ENCODE data around the gene NXPH2. TPM values are rescaled to one million over a fixed set of nuclear protein-coding genes. Genes with fewer than 3 reads are reported as not detected.

NXPH2 gene
- total RNA-seq, 1 donor = not detected

- Histone ChIP-seq H3K4me1 (ENCODE audit: insufficient read depth, low read length) (no peaks in the 10 kb centered on the region), H3K4me3 (ENCODE audit: low read length) (no peak overlapping the region), H3K9me3 (ENCODE audit: low read depth, low read length) (no peaks in the 10 kb centered on the region), H3K27me3 (ENCODE audit: insufficient read depth, low read length) (no peaks in the 10 kb centered on the region)
Observed at GRCh38 chr2:138727956-138728355, 52.2 kb downstream of the NXPH2 start.

GRCh38 chr2:138726681-138727080 is 53.5 kb downstream of the NXPH2 start:
- no peaks in the 10 kb centered on the region for H3K9me3 ChIP-seq (ENCODE audit: low read depth, low read length)
- no peaks in the 10 kb centered on the region for H3K4me1 ChIP-seq (ENCODE audit: insufficient read depth, low read length)
- H3K27me3 ChIP-seq (ENCODE audit: insufficient read depth, low read length) = no peaks in the 10 kb centered on the region
- H3K4me3 ChIP-seq (ENCODE audit: low read length) = no peak overlapping the region

- H3K27me3 ChIP-seq (ENCODE audit: insufficient read depth, low read length) = no peaks in the 10 kb centered on the region
- H3K4me1 ChIP-seq (ENCODE audit: insufficient read depth, low read length) = no peaks in the 10 kb centered on the region
- H3K4me3 ChIP-seq (ENCODE audit: low read length) = no peak overlapping the region
- H3K9me3 ChIP-seq (ENCODE audit: low read depth, low read length) = no peaks in the 10 kb centered on the region
Observed at GRCh38 chr2:138724729-138725459, 55.3 kb downstream of the NXPH2 start.

GRCh38 chr2:138724327-138724726 is 55.9 kb downstream of the NXPH2 start:
- no peaks in the 10 kb centered on the region for H3K27me3 ChIP-seq (ENCODE audit: insufficient read depth, low read length)
- no peaks in the 10 kb centered on the region for H3K9me3 ChIP-seq (ENCODE audit: low read depth, low read length)
- no peaks in the 10 kb centered on the region for H3K4me1 ChIP-seq (ENCODE audit: insufficient read depth, low read length)
- H3K4me3 ChIP-seq (ENCODE audit: low read length) = no peak overlapping the region

GRCh38 chr2:138723196-138723987 is 56.8 kb downstream of the NXPH2 start:
- Histone ChIP-seq H3K9me3 (ENCODE audit: low read depth, low read length) (no peaks in the 10 kb centered on the region), H3K27me3 (ENCODE audit: insufficient read depth, low read length) (no peaks in the 10 kb centered on the region), H3K4me1 (ENCODE audit: insufficient read depth, low read length) (no peaks in the 10 kb centered on the region), H3K4me3 (ENCODE audit: low read length) (no peak overlapping the region)

- no peak overlapping the region for H3K4me3 ChIP-seq (ENCODE audit: low read length)
- H3K27me3 ChIP-seq (ENCODE audit: insufficient read depth, low read length) = no peaks in the 10 kb centered on the region
- H3K4me1 ChIP-seq (ENCODE audit: insufficient read depth, low read length) = no peaks in the 10 kb centered on the region
- H3K9me3 ChIP-seq (ENCODE audit: low read depth, low read length) = no peaks in the 10 kb centered on the region
Observed at GRCh38 chr2:138722316-138722715, 57.9 kb downstream of the NXPH2 start.

- no peak overlapping the region for H3K4me3 ChIP-seq (ENCODE audit: low read length)
- H3K27me3 ChIP-seq (ENCODE audit: insufficient read depth, low read length) = no peaks in the 10 kb centered on the region
- H3K9me3 ChIP-seq (ENCODE audit: low read depth, low read length) = no peaks in the 10 kb centered on the region
- no peaks in the 10 kb centered on the region for H3K4me1 ChIP-seq (ENCODE audit: insufficient read depth, low read length)
Observed at GRCh38 chr2:138720035-138720838, 60.0 kb downstream of the NXPH2 start.

- H3K4me1 ChIP-seq (ENCODE audit: insufficient read depth, low read length) = no peaks in the 10 kb centered on the region
- H3K27me3 ChIP-seq (ENCODE audit: insufficient read depth, low read length) = no peaks in the 10 kb centered on the region
- no peak overlapping the region for H3K4me3 ChIP-seq (ENCODE audit: low read length)
- no peaks in the 10 kb centered on the region for H3K9me3 ChIP-seq (ENCODE audit: low read depth, low read length)
Observed at GRCh38 chr2:138718405-138718804, 61.8 kb downstream of the NXPH2 start.

- no peaks in the 10 kb centered on the region for H3K9me3 ChIP-seq (ENCODE audit: low read depth, low read length)
- H3K4me1 ChIP-seq (ENCODE audit: insufficient read depth, low read length) = no peaks in the 10 kb centered on the region
- no peaks in the 10 kb centered on the region for H3K27me3 ChIP-seq (ENCODE audit: insufficient read depth, low read length)
- H3K4me3 ChIP-seq (ENCODE audit: low read length) = no peak overlapping the region
Observed at GRCh38 chr2:138716183-138716582, 64.0 kb downstream of the NXPH2 start.

GRCh38 chr2:138713504-138713903 is 66.7 kb downstream of the NXPH2 start:
- Histone ChIP-seq H3K4me3 (ENCODE audit: low read length) (no peak overlapping the region), H3K4me1 (ENCODE audit: insufficient read depth, low read length) (no peaks in the 10 kb centered on the region), H3K27me3 (ENCODE audit: insufficient read depth, low read length) (no peaks in the 10 kb centered on the region), H3K9me3 (ENCODE audit: low read depth, low read length) (no peaks in the 10 kb centered on the region)

- no peak overlapping the region for H3K4me3 ChIP-seq (ENCODE audit: low read length)
- no peaks in the 10 kb centered on the region for H3K27me3 ChIP-seq (ENCODE audit: insufficient read depth, low read length)
- no peaks in the 10 kb centered on the region for H3K4me1 ChIP-seq (ENCODE audit: insufficient read depth, low read length)
- H3K9me3 ChIP-seq (ENCODE audit: low read depth, low read length) = no peaks in the 10 kb centered on the region
Observed at GRCh38 chr2:138713069-138713496, 67.1 kb downstream of the NXPH2 start.

- H3K4me3 ChIP-seq (ENCODE audit: low read length) = no peak overlapping the region
- H3K4me1 ChIP-seq (ENCODE audit: insufficient read depth, low read length) = no peaks in the 10 kb centered on the region
- H3K9me3 ChIP-seq (ENCODE audit: low read depth, low read length) = no peaks in the 10 kb centered on the region
- H3K27me3 ChIP-seq (ENCODE audit: insufficient read depth, low read length) = no peaks in the 10 kb centered on the region
Observed at GRCh38 chr2:138712212-138712979, 67.8 kb downstream of the NXPH2 start.

- H3K27me3 ChIP-seq (ENCODE audit: insufficient read depth, low read length) = no peaks in the 10 kb centered on the region
- H3K9me3 ChIP-seq (ENCODE audit: low read depth, low read length) = no peaks in the 10 kb centered on the region
- no peak overlapping the region for H3K4me3 ChIP-seq (ENCODE audit: low read length)
- H3K4me1 ChIP-seq (ENCODE audit: insufficient read depth, low read length) = no peaks in the 10 kb centered on the region
Observed at GRCh38 chr2:138711812-138712211, 68.4 kb downstream of the NXPH2 start.

- Histone ChIP-seq H3K4me1 (ENCODE audit: insufficient read depth, low read length) (no peaks in the 10 kb centered on the region), H3K27me3 (ENCODE audit: insufficient read depth, low read length) (no peaks in the 10 kb centered on the region), H3K9me3 (ENCODE audit: low read depth, low read length) (no peaks in the 10 kb centered on the region), H3K4me3 (ENCODE audit: low read length) (no peak overlapping the region)
Observed at GRCh38 chr2:138708682-138709241, 71.4 kb downstream of the NXPH2 start.

Measured in mononuclear cell (primary cell).